Omental fat pad (tissue), 4 donors: ENCODE results near the gene TRPM3. TPM values are rescaled to one million over a fixed set of nuclear protein-coding genes. Genes with fewer than 3 reads are reported as not detected.

Source experiments
- ATAC-seq: fragments of 150-250 bp; one replicate; pipeline ENCODE4 v1.9.1; 2016; ENCODE audit warnings: mild to moderate bottlenecking, moderate library complexity; ENCODE audit not compliant: low FRiP score
- DNase-seq: peaks from one replicate; pipeline ENCODE4 v3.0.0-alpha.2; 2019; ENCODE audit warnings: low spot score
- CTCF ChIP-seq, 3 donors: fragments of 450-650 bp; IDR thresholded peaks; one replicate each; pipeline ENCODE4 v1.5.1; 2016 to 2017; ENCODE audit warnings: antibody characterized with exemption in 3 of 3, mild to moderate bottlenecking in 3 of 3, moderate library complexity in 2 of 3
- total RNA-seq, 4 donors: library from RNA; depleted of rRNA; stranded (reverse); fragments of >200 nt; gene quantifications; one replicate each; pipeline ENCODE4 v1.1.0, GENCODE V29; 2016

TRPM3 gene
- total RNA-seq, 4 donors from 2014 or later, result 0.60 to 9.3 (median 1.5) TPM

DNA sequence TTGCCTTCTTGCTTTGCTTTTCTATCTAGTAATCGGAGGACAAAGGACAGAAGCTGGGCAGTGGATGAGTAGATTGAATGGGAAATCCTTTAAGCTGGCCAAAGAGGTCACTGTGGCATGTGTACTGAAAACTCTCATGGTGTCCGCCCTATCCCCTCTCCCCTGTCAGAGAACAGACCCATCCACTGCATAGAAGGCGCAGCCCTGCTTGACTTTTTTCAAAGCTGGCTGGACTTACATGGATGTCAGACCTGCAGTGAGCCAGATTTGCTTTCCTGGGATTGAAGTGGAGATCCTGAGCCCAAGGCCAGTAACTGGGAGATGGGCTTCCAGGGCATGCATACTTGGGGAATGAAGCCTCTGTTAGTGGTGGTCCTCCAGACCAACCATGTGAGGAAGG is 329.5 kb downstream of the TRPM3 start:
- DNase-seq, result no peak
- TF ChIP-seq CTCF (IDR thresholded peaks at IDR 0.05), result no peak
- ATAC-seq, result no peak

DNA sequence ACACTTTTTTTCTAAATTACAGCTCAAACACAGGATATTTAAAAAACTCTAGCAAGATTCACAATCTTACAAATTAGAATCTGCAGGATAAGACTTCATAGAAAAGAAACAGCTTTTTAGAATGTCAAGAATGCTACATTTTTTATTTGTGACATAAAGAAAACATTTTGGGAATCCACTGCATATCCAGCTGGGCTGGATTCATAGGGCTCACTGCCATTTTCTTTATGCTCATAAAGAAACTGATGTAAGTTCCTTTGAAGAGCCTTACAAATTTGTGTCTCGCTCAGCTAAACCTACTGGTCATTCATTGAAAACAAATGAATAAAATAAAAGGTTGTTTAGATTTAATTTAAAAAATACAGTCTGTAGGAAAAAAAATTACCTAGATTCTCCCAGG is 332.3 kb downstream of the TRPM3 start:
- TF ChIP-seq CTCF (IDR thresholded peaks at IDR 0.05), result no peak
- DNase-seq (no peak), ATAC-seq (no peak)

GRCh38 chr9:70784456-70784855 is 337.0 kb downstream of the TRPM3 start:
- ATAC-seq (no peak), DNase-seq (no peak)
- no peak for TF ChIP-seq CTCF (IDR thresholded peaks at IDR 0.05)

DNA sequence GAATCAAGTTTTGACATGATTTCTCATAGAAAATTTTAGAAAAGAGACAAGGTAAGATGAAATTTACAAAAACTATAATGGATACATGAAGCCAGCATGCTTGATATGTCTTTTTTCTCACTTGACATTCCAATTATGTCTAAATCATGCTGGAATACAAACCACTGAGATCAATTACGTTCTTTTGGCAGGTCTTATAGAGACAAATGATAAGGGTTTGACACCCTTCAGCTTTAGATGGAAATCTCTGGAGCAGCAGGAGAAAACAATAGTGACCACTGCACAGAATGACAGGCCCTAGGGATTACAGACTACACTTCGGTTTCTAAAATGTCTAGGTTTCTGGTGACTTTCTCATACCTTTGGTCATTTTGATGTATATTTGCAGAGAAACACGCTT is 342.9 kb downstream of the TRPM3 start:
- no peak for TF ChIP-seq CTCF (IDR thresholded peaks at IDR 0.05)
- no peak for ATAC-seq
- no peak for DNase-seq

DNA sequence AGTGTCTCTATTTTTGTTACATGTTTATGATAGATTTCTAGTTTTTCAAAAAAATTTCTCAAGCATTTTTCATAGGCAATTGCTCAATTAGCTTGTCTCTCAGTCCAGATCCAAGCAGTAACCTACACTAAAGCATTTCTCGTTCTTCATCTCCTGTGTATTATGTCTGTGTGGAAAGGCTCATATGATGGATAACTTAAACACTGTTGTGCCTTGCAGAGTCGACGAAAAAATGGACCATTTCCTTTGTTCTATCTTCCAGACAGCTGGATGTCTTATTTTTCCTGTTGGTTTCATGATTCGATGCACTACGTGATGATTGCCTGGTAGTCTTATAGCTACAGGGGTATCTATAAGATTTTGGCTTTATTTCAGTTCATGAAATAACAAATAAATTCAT is 347.8 kb downstream of the TRPM3 start:
- DNase-seq (no peak), ATAC-seq (no peak)
- no peak for TF ChIP-seq CTCF (IDR thresholded peaks at IDR 0.05)

GRCh38 chr9:70772601-70773000 is 348.8 kb downstream of the TRPM3 start:
- no peak for ATAC-seq
- no peak for TF ChIP-seq CTCF (IDR thresholded peaks at IDR 0.05)
- no peak for DNase-seq

- DNase-seq (no peak), ATAC-seq (no peak)
- TF ChIP-seq CTCF (IDR thresholded peaks at IDR 0.05), result no peak
Measured at GRCh38 chr9:70765946-70766345, 355.5 kb downstream of the TRPM3 start.
